HG02981 (cell line): ENCODE results near the gene ATP8B3.
A peak's percentile ranks its signal among the peaks of the same experiment; 100 is the strongest.

Source experiments
- ATAC-seq: cut with Tn5 transposase; IDR thresholded peaks from one replicate; pipeline ENCODE4 v1.9.1; 2021; ENCODE audit warnings: mild to moderate bottlenecking, moderate library complexity; ENCODE audit not compliant: unreplicated experiment

ATP8B3 gene

DNA sequence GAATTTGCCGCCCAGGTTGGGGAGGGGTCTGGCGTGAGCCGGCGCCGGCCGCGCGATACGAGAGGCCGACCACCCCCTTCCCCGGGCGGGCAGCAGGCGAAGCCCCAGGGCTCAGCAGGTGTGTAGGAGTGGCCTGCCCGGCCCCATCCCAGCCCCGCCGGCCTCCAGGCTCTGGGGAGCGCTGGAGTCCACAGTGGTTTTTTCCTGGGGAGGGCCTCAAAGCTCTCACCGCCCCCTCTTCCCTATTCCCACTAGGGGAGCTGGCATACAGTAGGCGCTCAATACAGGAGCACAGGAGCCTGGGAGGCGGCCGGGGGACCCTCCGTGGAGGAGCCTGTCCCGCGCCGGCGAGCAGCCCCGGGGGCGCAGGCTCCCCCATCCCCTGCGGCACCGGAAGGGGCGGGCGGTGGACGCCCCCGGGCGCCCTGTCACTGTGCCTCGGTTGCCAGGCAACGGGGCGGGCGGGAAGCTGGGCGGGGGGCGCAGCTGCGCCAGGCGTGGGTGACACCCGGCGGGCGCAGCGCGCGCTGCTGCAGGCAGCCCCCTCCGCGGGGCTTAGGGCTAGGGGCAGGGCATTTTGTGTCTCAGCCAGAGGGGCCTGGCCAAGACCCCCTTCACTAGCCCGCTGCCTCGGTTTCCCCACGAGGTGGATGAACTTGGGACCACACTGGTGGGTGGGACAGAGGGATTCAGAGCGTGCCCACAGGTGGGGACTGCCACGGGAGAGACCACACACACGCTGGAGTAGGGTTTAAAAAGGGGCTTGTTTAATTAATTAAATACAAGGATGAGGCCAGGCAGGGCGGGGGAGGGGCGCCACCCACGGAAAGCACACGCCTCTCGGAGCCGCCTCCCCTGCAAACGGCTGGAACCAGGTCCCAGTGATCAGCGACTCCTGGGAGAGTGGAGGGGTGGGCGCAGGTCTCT lies 39.8 kb upstream of the ATP8B3 start:
- ATAC-seq: no peak

DNA sequence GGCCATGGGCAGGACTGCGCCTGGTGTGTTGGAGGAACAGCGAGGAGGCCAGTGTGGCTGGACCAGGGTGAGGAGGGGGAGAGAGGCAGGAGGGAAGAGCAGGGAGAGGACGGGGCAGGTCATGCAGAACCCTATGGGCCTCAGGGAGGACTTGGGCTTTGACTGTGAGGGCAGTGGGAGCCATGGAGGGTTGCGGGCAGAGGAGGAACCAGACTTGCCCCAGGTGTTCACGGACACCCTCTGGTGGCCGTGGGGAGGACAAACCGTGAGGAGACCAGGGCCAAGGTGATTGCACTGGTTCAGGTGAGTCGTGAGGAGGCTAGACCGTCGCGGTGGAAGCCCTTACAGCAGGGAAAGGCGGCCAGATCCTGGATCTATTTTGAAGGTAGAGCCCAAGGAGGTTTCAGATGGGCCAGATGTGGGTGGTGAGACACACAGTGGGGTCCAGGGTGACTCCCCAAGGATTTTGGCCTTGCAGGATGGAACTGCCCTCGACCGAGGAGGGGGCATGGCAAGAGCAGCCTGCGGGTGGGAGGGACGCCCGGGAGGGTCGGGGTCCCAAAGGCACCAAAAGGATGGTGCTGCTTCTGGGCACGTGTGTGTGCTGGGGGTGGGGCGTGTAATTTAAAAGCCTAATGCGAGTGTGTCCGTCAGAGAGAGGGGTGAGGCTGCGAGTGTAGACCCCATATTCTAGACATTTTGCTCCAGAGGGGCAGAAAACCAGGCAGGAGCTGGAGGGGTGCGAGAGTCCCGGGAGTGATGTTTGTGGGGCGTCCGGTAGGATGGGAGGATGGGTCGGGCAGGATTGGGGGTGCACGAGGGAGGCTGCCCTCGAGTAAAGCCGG lies 39.0 kb upstream of the ATP8B3 start:
- no peak for ATAC-seq

GRCh38 chr19:1849886-1850398 lies 37.9 kb upstream of the ATP8B3 start:
- ATAC-seq: no peak

- no peak for ATAC-seq
These were observed 37.0 kb upstream of the ATP8B3 start for GRCh38 chr19:1849132-1849474.

- peak; percentile 57 for ATAC-seq
These were observed 36.5 kb upstream of the ATP8B3 start, which contains the start of gene REXO1 for GRCh38 chr19:1848399-1849131. Gene REXO1 (minus strand): TSS chr19:1848483. CDS start chr19:1848358, 125 bp downstream.

- peak; percentile 21 for ATAC-seq
These were observed 35.8 kb upstream of the ATP8B3 start for GRCh38 chr19:1847684-1848398.

GRCh38 chr19:1847348-1847683 lies 35.2 kb upstream of the ATP8B3 start:
- no peak for ATAC-seq

GRCh38 chr19:1846517-1847204 lies 34.6 kb upstream of the ATP8B3 start:
- ATAC-seq: no peak

DNA sequence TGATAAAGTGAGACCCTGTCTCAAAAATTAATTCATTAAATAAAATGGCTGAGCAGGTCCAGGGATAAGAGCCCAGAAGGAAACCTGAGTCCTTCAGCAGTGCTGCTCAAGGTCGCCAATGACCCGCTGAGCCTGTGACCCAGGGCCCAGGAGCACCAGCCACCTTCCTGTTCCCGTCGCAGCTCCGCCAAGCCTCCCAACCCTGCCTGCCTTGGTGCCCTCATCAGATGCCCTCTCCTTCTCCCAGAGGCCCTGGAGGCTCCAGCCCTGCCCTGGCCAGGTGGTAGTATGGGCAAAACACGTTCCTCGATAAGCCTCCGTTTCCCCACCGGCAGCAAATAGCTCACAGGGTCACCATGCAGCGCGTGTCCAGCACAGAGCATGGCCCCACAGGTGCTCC lies 33.6 kb upstream of the ATP8B3 start:
- ATAC-seq: no peak

GRCh38 chr19:1845125-1845515 lies 33.0 kb upstream of the ATP8B3 start:
- no peak for ATAC-seq

DNA sequence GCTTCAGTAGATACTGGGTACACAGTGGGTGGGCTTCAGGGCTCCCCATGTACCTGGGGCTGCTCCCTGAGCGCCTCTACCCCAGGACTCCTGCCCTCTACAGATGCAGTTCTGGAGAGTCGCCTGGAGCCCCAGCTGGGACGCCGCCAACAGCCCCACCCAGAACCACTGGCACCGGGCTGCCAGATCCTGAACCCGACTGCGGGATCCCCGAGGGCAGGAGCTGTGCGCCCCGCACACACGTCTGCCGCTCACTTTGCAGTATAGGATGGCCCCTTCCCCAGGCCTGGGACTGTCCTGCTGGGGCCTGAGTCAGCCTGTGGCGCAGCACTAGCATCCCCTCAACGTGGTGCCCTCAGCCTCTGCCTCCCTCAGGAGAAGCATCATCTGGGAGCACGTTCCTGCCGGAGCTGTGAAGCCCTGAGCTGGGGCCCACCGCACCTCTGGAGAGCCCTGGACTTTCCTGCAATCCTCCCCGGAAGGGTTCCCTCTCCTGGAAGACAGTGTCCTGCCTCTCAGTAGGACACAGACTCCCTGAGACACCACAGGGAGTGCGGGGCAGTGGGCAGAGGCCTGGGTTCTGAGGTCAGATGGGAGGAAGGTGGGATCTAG lies 32.5 kb upstream of the ATP8B3 start:
- no peak for ATAC-seq

- no peak for ATAC-seq
These were observed 31.7 kb upstream of the ATP8B3 start for GRCh38 chr19:1843646-1844394.

DNA sequence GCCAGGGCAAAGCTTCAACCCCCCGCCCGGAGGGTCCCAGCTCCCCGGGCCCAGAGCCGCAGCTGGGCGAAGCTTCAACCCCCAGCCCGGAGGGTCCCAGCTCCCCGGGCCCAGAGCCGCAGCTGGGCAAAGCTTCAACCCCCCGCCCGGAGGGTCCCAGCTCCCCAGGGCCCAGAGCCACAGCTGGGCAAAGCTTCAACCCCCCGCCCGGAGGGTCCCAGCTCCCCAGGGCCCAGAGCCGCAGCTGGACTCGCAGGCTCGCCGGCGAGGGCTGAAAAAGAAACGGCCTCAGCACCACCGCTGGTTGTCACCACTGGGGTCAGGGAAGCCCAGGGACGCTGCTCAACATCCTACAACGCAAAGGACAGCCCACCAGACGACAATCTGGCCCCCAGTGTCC lies 31.0 kb upstream of the ATP8B3 start:
- ATAC-seq: no peak

GRCh38 chr19:1841209-1841924 lies 29.3 kb upstream of the ATP8B3 start:
- no peak for ATAC-seq

DNA sequence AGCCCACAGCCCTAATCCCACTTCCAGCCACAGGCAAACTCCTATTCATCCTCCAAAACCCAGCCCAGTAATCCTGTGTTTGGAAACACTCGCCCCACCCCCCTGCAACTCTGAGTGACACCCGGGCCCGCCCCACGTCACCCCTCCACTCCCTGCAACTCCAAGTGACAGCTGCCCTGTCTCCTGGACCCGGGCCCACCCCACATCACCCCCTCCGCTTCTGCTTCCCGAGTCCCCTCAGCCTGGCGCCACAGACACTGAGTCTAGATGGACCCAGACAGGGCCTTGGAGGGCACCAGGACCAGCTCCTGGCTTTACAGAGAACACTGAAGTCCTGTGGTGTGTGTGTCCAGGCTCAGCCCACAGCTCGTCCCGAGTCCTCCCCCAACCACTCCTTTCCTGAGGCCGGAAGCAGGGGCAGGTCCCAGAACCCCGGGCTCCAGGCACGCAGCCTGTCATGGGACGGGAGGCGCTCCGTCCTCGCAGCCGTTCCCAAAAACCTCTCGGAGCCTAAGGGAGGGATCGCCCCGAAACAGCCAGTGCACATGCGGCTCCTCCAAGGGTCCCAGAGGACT lies 28.6 kb upstream of the ATP8B3 start:
- ATAC-seq: no peak

- no peak for ATAC-seq
These were observed 27.8 kb upstream of the ATP8B3 start for GRCh38 chr19:1839658-1840540.

DNA sequence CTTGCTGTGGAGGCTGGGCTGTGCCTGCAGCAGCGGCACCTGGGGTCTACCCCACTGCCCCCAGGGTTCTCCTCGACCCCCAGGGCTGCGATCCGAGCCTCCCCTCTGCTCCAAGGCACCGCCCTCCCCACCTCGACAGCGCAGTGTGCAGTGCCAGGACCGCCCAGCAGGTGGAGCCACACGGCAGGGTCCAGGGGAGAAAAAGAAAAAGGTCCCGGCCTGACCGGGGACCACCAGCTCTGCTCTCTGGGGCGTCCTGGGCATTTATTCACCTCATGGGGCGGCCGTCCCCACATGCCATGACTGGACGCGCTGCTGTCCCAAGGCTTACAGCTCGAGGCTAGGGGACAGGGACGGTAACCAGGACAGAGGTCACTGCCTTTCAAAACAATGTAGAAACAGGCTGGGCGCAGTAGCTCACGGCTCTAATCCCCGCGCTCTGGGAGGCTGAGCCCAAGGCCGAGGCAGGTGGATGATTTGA lies 25.6 kb upstream of the ATP8B3 start:
- ATAC-seq: no peak
